T-helper 22 cell (primary cell): ENCODE results near the gene TPM4.
"Not testable (repeated sequence)": the region's sequence is repeated elsewhere in the genome, so short reads cannot be mapped to it uniquely, and the experiment has no call there.

Source experiments
- DNase-seq: peaks from one replicate; pipeline ENCODE4 v3.0.0-alpha.2; 2020; ENCODE audit warnings: low read depth

Gene TPM4

DNA sequence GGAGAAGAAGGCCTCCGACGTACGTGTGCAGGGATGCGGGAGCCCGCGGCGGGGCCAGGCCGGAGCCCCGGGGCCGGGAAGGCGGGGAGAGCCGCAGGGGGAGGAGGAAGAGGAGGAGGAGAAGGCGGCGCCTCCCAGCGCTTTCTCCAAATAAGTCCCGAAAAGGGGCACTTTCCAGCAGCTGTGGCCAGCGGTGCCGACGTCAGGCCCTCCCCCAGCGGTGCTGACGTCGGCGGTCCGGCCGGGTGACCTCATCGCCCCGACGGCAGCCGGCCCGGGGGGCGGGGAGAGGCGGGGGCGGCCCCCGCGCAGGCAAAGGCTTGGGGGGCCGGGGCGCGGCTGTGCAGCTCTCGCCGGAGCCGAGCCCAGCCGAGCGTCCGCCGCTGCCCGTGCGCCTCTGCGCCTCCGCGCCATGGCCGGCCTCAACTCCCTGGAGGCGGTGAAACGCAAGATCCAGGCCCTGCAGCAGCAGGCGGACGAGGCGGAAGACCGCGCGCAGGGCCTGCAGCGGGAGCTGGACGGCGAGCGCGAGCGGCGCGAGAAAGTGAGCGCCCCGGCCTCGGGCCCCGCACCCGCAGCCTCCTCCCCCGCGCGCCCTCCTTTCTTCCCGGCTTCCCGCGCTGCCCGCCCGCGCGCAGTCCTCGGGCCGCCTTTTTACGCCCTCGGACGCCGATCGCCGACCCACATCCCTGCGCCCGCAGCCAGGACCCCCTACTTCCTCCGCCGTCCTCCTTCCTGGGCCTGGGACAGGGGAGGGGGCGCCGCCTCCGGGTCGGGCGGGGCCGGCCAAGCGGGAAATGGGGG is at the start of gene TPM4:
TPM4 (plus strand) TSS at position 342 of the 804 bp plus-strand sequence; CDS start at position 413, 71 bp downstream.
- DNase-seq, result peak; percentile 84

GRCh38 chr19:16026756-16027155 is 49.5 kb upstream of the TPM4 start:
- DNase-seq, result no peak

DNA sequence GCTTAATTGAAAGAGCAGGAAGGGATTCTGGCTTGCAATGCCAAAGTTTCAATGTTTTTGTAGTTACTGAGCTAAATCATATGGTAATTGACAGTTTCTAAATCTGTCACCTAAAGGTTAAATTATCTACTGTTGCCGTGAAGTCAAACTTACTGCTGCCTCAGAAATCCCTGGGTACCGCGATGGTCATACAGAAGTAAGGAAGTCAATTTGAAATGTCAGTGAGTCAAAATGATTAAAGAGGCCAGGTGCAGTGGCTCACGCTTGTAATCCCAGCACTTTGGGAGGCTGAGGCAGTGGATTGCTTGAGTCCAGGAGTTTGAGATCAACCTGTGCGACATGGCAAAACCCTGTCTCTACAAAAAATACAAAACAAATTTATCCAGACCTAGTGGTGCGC is 48.8 kb upstream of the TPM4 start:
- DNase-seq, result no peak

DNA sequence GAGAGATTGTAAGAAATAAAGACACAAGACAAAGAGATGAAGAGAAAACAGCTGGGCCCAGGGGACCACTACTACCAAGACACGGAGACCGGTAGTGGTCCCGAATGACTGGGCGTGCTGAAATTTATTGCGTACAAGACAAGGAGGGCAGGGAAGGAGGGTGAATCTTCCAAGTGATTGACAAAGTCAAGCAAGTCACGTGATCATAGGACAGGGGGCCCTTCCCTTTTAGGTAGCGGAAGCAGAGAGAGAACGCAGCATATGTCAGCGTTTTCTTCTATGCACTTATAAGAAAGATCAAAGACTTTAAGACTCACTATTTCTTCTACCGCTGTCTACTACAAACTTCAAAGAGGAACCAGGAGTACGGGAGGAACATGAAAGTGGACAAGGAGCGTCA is 46.1 kb upstream of the TPM4 start:
- DNase-seq, result not testable (repeated sequence)

GRCh38 chr19:16030964-16031871 is 45.1 kb upstream of the TPM4 start:
- no peak for DNase-seq

DNA sequence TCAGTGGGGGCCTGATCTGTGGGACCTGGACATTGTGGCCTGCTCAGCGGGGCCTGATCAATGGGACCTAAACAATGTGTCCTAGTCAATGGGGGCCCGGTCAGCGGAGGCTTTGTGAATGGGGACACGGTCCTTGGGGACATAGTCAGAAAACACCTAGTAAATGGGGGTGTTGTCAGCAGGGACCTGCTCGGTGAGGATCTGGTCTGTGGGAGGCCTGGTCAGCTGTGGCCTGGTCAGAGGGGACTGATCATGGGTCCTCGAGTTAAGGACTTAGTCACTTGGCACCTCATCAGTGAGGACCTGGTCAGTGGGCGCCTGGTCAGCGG is 44.5 kb upstream of the TPM4 start:
- no peak for DNase-seq

DNA sequence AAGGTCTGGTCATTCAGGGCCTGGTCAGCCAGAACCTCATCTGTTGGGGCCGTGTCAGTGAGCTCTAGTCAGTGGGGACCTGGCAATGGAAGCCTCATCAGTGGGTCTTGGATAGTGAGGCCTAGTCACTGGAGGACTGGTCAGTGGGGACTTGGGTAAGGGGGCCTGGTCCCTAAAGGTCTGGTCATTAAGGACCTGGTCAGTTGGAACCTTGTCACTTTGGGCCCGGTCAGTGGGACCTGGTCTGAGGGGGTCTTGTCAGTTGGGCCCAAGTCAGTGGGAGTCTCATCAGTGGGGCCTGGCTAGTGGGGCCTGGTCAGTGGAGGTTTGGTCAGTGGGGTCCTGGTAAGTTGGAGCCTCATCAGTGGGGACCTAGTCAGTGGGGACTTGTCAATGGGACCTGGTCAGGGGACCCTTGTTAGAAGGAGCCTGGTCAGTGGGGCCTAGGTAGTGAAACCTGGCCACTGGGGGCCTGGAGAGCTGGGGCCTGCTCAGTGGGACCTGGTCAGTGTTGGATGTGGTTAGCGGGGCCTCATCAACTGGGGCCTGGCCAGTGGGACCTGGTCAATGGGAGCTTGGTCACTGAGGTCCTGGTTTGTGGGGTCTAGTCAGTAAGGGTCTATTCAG is 43.7 kb upstream of the TPM4 start:
- no peak for DNase-seq

- no peak for DNase-seq
Measured at GRCh38 chr19:16033136-16033530, 43.2 kb upstream of the TPM4 start.

DNA sequence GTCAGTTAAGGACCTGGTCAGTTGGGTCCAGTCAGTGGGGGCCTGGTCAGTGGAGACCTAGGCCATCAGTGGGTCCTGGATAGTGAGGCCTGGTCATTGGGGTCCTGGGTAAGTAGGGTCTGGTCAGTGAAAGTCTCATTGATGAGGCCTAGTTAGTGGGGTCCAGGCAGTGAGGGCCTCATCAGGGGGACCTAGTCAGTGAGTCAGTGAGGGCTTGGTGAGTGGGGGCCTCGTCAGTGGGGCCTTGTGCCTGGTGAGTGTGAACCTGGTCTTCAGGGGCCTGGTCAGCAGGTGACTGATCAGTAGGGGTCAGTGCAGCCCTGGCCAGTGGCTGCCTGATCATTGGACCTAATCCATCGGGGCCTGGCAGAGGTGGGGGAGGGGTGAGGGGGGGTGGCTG is 42.6 kb upstream of the TPM4 start:
- no peak for DNase-seq

DNA sequence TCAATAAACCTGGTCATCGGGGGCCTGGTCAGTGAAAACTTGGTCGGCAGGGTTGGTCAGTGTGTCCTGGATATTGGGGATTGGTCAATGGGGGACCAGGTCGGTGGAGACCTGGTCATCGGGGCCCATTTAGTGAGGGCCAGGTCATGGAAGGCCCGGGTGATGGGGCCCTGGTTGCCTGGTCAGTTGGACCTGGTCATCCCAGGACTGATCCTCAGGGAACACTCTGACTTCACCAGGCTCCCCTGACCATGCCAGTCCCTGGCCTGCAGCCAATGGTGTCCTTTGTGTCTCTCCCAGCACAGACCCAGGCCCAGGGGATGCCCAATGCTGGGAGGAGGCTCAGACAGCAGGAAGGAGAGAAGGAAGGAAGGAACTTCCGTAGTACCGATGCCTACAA is 42.1 kb upstream of the TPM4 start:
- no peak for DNase-seq

DNA sequence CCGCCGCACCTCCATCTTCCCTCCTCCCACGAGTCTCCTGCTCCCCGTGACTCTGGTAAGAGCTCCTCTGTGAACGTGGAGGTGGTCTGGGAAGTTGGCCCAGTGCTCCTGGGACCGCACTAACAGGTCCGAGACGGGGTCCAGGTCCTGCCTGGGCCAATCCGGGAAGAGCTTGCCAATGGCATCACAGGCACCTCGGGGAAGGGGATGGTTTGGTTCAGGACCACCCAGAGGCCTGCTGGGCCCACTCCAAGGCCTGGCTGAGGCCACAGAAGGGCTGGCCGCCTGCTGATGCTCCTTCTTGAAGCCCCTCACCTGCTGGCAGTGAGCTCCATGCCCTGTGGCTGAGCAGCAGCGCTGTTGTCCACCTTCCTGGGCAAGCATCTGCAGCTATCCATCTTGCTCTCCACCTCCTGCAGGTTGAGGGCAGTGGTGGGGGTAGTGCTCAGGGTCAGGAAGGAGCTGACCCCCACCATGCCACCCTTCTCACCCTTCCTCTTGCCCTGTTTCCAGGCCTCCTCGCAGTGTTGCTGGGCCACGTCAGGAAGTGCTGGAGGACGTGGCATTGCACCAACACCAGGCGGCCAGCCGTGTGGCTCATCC is 41.2 kb upstream of the TPM4 start:
- no peak for DNase-seq

- no peak for DNase-seq
Measured at GRCh38 chr19:16035601-16036297, 40.5 kb upstream of the TPM4 start.

GRCh38 chr19:16036397-16036925 is 39.8 kb upstream of the TPM4 start:
- DNase-seq, result no peak

- no peak for DNase-seq
Measured at GRCh38 chr19:16036941-16037340, 39.4 kb upstream of the TPM4 start.

- DNase-seq, result no peak
Measured at GRCh38 chr19:16037424-16038195, 38.7 kb upstream of the TPM4 start.

DNA sequence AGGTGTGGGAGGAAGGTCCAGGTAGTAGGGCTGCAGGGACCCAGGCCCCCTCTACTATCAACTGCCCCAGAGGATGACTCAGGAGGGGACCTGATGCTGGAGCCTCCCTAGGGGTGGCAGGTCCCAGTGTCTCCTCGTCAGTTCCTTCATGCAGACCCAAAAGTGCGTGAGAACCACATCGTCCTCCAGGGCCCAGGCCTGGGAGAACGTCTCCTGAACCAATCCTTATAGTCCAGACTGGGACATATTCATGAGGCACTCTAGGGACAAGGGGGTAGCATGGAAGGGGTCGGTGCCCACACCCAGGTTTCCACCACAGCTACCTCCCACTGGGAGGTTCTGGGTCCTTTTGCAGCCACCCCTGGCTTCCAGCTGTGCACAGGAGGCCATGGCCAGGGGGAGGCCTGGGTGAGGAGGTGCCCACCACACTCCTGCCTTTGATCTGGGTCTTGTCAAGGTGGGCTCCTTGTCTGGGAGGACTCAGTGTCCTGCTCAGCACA is 38.0 kb upstream of the TPM4 start:
- no peak for DNase-seq

GRCh38 chr19:16039081-16039480 is 37.2 kb upstream of the TPM4 start:
- no peak for DNase-seq

DNA sequence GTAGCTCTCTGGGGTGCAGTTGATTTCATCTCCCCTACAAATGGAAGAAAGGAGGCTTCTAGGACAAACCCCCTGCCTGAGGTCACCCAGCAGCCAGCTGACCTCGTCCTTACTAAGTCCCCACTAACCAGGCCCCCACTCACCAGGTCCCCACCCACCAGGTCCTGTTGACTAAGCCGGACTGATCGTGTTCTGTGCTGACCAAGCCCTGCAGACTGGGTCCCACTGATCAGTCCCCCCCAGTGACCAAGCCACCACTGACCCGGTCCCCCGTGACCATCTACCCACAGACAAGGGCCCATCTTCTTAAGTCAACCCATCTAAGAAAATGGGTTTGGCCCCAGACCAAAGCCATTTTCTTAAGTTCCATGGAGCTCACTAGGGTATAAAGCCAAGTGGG is 36.8 kb upstream of the TPM4 start:
- DNase-seq, result no peak

DNA sequence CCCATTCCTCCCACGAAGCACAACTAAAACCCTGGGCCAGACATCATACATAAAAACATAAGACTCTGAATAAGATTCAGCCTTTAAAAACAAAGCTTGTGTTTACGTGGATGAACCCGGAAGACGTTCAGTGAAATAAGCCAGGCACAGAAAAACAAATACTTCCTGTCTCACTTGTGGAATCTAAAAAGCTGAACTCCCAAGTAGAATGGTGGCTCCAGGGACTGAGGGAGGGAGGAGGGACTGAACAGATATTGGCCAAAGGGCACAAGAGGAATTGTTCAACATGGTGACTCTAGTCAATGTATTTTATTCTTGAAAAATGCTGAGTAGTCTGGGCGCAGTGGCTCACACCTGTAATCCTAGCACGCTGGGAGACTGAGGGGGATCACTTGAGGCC is 35.7 kb upstream of the TPM4 start:
- DNase-seq, result no peak

DNA sequence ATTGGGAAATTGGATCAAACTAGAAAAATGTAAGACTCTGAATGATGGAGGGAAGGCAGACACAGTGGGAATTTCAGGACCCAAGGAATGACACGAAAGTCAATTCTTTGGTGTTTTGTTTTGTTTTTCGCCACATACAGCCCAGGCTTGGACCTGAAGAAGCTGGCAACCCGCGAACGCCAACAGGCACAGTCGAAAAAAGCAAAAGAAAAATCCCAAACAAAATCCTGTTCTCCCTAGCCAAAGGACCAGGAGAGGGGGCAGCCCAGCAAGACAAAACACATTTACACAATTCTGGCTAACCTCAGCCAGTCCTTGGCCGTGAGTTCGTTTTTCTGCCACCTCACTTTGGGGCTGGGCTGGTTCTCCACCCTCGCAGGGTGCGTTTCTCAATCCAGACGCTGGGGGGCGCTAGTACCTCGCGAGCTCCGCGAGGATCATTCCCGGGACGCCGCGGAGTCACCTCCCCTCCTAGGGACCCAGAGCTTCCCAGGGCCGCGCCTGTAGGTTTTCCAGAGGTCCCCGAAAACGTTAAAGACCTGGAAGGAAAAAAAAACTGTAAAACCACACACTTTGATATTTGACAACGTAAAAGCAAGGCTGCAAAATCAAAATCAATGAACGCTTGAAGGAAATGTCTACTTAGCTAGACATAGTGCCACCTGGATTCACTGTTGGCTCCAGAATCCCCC is 34.9 kb upstream of the TPM4 start:
- DNase-seq, result peak; percentile 42
